Measurements from ENCODE around the gene SLC12A7. TPM values are rescaled to one million over a fixed set of nuclear protein-coding genes. Genes with fewer than 3 reads are reported as not detected.

Gene SLC12A7
- total and polyA plus RNA-seq, 9 of the 15 experiments (the other 6 are each of a cell fraction or from before 2014, with no cell fraction given), result 0.01 to 3.1 (median 0.56) TPM

GRCh38 chr5:1086871-1087270, 25.0 kb downstream of the SLC12A7 start:
- no peak overlapping the region for H3K27ac ChIP-seq (ENCODE audit: extremely low read depth, low read depth, low read length)
- TF ChIP-seq PURB (CRISPR knock-in tag; IDR thresholded peaks at IDR 0.05; ENCODE audit: low read depth) (no peak), MXD1 (CRISPR knock-in tag; IDR thresholded peaks at IDR 0.05; ENCODE audit: borderline replicate concordance, poor library complexity, severe bottlenecking) (no peak), BCL6 (CRISPR knock-in tag; IDR thresholded peaks at IDR 0.05) (no peak), STAT5A (IDR thresholded peaks at IDR 0.05; ENCODE audit: borderline replicate concordance, low read length) (no peak), KDM2B (CRISPR knock-in tag; IDR thresholded peaks at IDR 0.05) (no peak), HNRNPK (IDR thresholded peaks at IDR 0.05; ENCODE audit: low read depth, low read length, poor library complexity, severe bottlenecking) (no peak)
- ChIA-PET POLR2A (no interaction called here), CTCF (ENCODE audit: low intra/inter-chr PET ratio) (no interaction called here)
- in situ Hi-C loops (cut with MboI), result no loop called here
- ATAC-seq (no peak), FAIRE-seq (no peak), DNase-seq (ENCODE audit: extremely low read depth in 1 of 4, low spot score in 3 of 4) (no peak)
- no peak overlapping the region for H2AFZ ChIP-seq (ENCODE audit: low read depth, low read length)
- peaks cover 9% of the 10 kb centered on the region; the same call in 1 of the 2 replicates for H4K20me1 ChIP-seq (replicated peaks; ENCODE audit: control insufficient read depth, insufficient read depth, low read length)
- no peaks in the 10 kb centered on the region for H3K79me2 ChIP-seq (ENCODE audit: control insufficient read depth, insufficient read depth, low read length)
- H3K9me1 ChIP-seq (ENCODE audit: control insufficient read depth, insufficient read depth, low read length), result no peaks in the 10 kb centered on the region
- WGBS (ENCODE audit: insufficient coverage, low coverage, missing lambda C conversion rate), result 48% methylated on average over 31 of the region's 31 CpGs
- H3K4me2 ChIP-seq (ENCODE audit: insufficient read depth, low read length), result no peak overlapping the region
- H3K4me1 ChIP-seq (replicated peaks in 1 of 2; ENCODE audit: control insufficient read depth in 2 of 2, insufficient read depth in 2 of 2, low read length in 2 of 2), result peaks cover 0 to 60% of the 10 kb centered on the region in 2 experiments; a peak in 2 of 5 replicates
- H3K36me3 ChIP-seq (ENCODE audit: control insufficient read depth, insufficient read depth, low read length), result no peaks in the 10 kb centered on the region
- H3K4me3 ChIP-seq, result no peak overlapping the region
- BruUV-seq (replicated peaks), result no TSS peak
- no peaks in the 10 kb centered on the region for H3K9me3 ChIP-seq (replicated peaks; ENCODE audit: control insufficient read depth, insufficient read depth, low read depth, low read length)
- H3K27me3 ChIP-seq (ENCODE audit: control insufficient read depth in 2 of 2, insufficient read depth in 2 of 2, low read length in 2 of 2), result peaks cover 0 to 83% of the 10 kb centered on the region in 2 experiments; a peak in 2 of 5 replicates
- intact Hi-C loops (cut with micrococcal nuclease), result no loop called here
- no peak overlapping the region for H3K9ac ChIP-seq (ENCODE audit: insufficient read depth in 1 of 2, low read depth in 2 of 2, low read length in 2 of 2)

All from K562 (cell line).